ENCODE measurements around the gene ACSS1. TPM values are rescaled to one million over a fixed set of nuclear protein-coding genes. Genes with fewer than 3 reads are reported as not detected.

Gene ACSS1
- total and polyA plus RNA-seq, 2 of the 8 experiments (the other 6 are each of a cell fraction or from before 2014, with no cell fraction given): 2.6 to 3.4 TPM

DNA sequence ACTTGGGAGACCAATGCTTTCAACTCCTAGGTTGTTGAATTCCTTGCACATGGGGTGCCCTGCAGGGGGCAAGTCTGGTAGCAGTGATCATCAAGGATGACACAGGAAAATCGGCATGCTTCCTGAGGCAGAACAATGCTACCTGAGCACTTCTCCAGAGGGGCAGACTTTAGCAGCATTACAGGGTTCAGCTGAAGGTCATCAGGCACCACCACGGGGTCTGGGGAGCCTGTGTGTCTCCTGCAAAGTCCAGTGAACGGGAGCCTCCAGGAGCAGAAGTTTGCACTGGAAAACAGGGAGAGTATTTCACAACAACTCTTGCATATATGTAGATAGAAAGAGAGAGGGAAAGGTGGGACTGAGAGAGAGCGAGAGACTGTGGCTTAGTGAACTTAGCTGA, 13.8 kb upstream of the ACSS1 start:
- no peak overlapping the region for H3K18ac ChIP-seq (ENCODE audit: extremely low read depth, low read length)
- no peak overlapping the region for H2BK12ac ChIP-seq (ENCODE audit: low read depth, low read length)
- no peak overlapping the region for H4K8ac ChIP-seq (ENCODE audit: extremely low read depth, insufficient read depth, low read length)
- H2BK5ac ChIP-seq (ENCODE audit: low read depth, low read length): no peak overlapping the region
- no peak overlapping the region for H3K4ac ChIP-seq (replicated peaks; ENCODE audit: insufficient read length, low read depth, low read length)
- no peaks in the 10 kb centered on the region for H3K36me3 ChIP-seq (ENCODE audit: control insufficient read depth in 2 of 4, insufficient read depth in 4 of 4, low read length in 3 of 4)
- H2AK5ac ChIP-seq (ENCODE audit: low read depth, low read length): no peak overlapping the region
- peaks cover 0 to 6% (median 4%) of the 10 kb centered on the region in 4 experiments; a peak in 6 of 7 replicates for H3K27me3 ChIP-seq (replicated peaks in 1 of 4; ENCODE audit: control insufficient read depth in 3 of 4, extremely low read depth in 1 of 4, insufficient read depth in 3 of 4, low read length in 3 of 4)
- H3K4me2 ChIP-seq (ENCODE audit: insufficient read depth in 1 of 2, low read depth in 2 of 2, low read length in 2 of 2): no peak overlapping the region
- peaks cover 8% of the 10 kb centered on the region; the same call in 1 of the 2 replicates for H3K23me2 ChIP-seq (ENCODE audit: low read depth, low read length)
- no peak overlapping the region for H3K56ac ChIP-seq (replicated peaks; ENCODE audit: insufficient read length, low read depth, low read length)
- 51% methylated on average over 4 of the region's 4 CpGs; no CpG with 5 or more reads in 1 of the 2 experiments for WGBS, 2 experiments (ENCODE audit: extremely low coverage in 1 of 2, insufficient coverage in 1 of 2, insufficient read length in 1 of 2, insufficient replicate concordance in 2 of 2, low coverage in 1 of 2, low lambda C conversion rate in 2 of 2, missing lambda C conversion rate in 1 of 2)
- H4K5ac ChIP-seq (ENCODE audit: insufficient read length, low read depth, low read length): no peak overlapping the region
- peak in 1 of 2 experiments; percentile 47 for DNase-seq (ENCODE audit: low read depth in 1 of 2, low spot score in 2 of 2)
- no peak overlapping the region for H3K23ac ChIP-seq (ENCODE audit: insufficient read length)
- H3K27ac ChIP-seq (ENCODE audit: low read depth, low read length): no peak overlapping the region
- H3K4me1 ChIP-seq (replicated peaks in 1 of 4; ENCODE audit: control insufficient read depth in 3 of 4, insufficient read depth in 4 of 4, low read length in 3 of 4): peaks cover 0 to 8% (median 3%) of the 10 kb centered on the region in 4 experiments; a peak in 6 of 7 replicates
- ChIA-PET POLR2A (ENCODE audit: partially characterized antibody) (no interaction called here), CTCF (ENCODE audit: partially characterized antibody) (interaction anchor here (1.1 to 1.5 kb wide), 3 partner anchors 10 to 108 kb away, joined by 4 to 8 read pairs (median 5); no protein-coding TSS in a partner anchor)
- H4K91ac ChIP-seq (replicated peaks; ENCODE audit: insufficient read length, low read length): no peak overlapping the region
- FAIRE-seq: no peak
- H3K4me3 ChIP-seq (ENCODE audit: extremely low read depth in 1 of 4, insufficient read depth in 2 of 4, low read depth in 3 of 4, low read length in 4 of 4): no peak overlapping the region
- H3K79me2 ChIP-seq (ENCODE audit: control insufficient read depth in 1 of 2, insufficient read depth in 2 of 2, low read length in 2 of 2): no peaks in the 10 kb centered on the region
- no peak overlapping the region for H2BK15ac ChIP-seq (ENCODE audit: low read length)
- H3K79me1 ChIP-seq (ENCODE audit: low read depth, low read length): no peaks in the 10 kb centered on the region
- H3K9ac ChIP-seq (replicated peaks in 1 of 4; ENCODE audit: extremely low read depth in 1 of 4, low read depth in 3 of 4, low read length in 3 of 4): no peak overlapping the region
- H2BK20ac ChIP-seq (ENCODE audit: low read length): no peak overlapping the region
- no peak overlapping the region for H2AFZ ChIP-seq (ENCODE audit: low read length)
- H3K9me3 ChIP-seq (ENCODE audit: insufficient read depth in 2 of 2, low read depth in 1 of 2, low read length in 1 of 2): no peaks in the 10 kb centered on the region
- H3K14ac ChIP-seq (ENCODE audit: insufficient read length): no peak overlapping the region
- no peak for TF ChIP-seq SIN3A (conservative IDR thresholded peaks at IDR 0.05 in 1 of 2, IDR thresholded peaks at IDR 0.05 in 1 of 2; ENCODE audit: low read depth in 1 of 2, low read length in 2 of 2)
- TF ChIP-seq RXRA (IDR thresholded peaks at IDR 0.05; ENCODE audit: insufficient read depth, low read depth, low read length): peak; percentile 79; the same call in 1 of the 2 replicates
- TF ChIP-seq TEAD4 (IDR thresholded peaks at IDR 0.05; ENCODE audit: low read depth, low read length): peak; percentile 35; the same call in 1 of the 2 replicates
- peak; percentile 89 for TF ChIP-seq NANOG (IDR thresholded peaks at IDR 0.05; ENCODE audit: insufficient read depth, low read depth, low read length, poor library complexity, severe bottlenecking)
- TF ChIP-seq MAFK (IDR thresholded peaks at IDR 0.05; ENCODE audit: low read depth, low read length): peak; percentile 54; the same call in 1 of the 2 replicates
- no peak for TF ChIP-seq CHD1 (IDR thresholded peaks at IDR 0.05; ENCODE audit: low read depth, low read length)
- TF ChIP-seq BACH1 (IDR thresholded peaks at IDR 0.05; ENCODE audit: low read length): peak; percentile 49; the same call in 1 of the 2 replicates
- TF ChIP-seq CEBPB (IDR thresholded peaks at IDR 0.05; ENCODE audit: low read depth, low read length): peak; percentile 12; the same call in 1 of the 2 replicates
- H4K20me1 ChIP-seq (replicated peaks in 1 of 2; ENCODE audit: control insufficient read depth in 1 of 2, insufficient read depth in 2 of 2, low read length in 2 of 2): peaks cover 0 to 10% of the 10 kb centered on the region in 2 experiments
- H2BK120ac ChIP-seq (replicated peaks; ENCODE audit: low read depth, low read length): no peak overlapping the region
